ENCODE results near the gene REG1A.

REG1A gene

DNA sequence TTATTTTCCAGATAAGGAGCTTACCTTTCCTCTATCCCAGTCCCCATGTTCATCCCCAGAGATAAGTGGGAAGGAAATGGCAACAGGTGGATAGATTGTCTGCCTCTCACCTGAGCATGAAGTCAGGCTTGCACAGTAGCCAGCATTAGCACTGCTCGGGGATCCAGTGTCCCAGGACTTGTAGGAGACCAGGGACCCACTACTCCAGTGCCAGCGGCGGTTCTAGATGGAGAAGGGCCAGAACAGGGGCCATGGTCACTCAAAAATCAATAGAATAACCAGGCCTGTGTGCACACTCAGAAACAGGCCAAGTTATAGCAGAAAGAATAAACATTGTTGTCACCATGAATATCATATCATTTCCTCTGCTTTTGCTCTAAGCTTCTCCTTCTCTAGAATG lies 34.9 kb upstream of the REG1A start:
- H3K4me1 ChIP-seq: peaks cover 4% of the 10 kb centered on the region
- H3K4me3 ChIP-seq (ENCODE audit: low read depth, low read length): no peak overlapping the region
- H3K36me3 ChIP-seq: no peaks in the 10 kb centered on the region
- no peak for DNase-seq
- H3K9me3 ChIP-seq: no peaks in the 10 kb centered on the region
- TF ChIP-seq, protein P1, sequence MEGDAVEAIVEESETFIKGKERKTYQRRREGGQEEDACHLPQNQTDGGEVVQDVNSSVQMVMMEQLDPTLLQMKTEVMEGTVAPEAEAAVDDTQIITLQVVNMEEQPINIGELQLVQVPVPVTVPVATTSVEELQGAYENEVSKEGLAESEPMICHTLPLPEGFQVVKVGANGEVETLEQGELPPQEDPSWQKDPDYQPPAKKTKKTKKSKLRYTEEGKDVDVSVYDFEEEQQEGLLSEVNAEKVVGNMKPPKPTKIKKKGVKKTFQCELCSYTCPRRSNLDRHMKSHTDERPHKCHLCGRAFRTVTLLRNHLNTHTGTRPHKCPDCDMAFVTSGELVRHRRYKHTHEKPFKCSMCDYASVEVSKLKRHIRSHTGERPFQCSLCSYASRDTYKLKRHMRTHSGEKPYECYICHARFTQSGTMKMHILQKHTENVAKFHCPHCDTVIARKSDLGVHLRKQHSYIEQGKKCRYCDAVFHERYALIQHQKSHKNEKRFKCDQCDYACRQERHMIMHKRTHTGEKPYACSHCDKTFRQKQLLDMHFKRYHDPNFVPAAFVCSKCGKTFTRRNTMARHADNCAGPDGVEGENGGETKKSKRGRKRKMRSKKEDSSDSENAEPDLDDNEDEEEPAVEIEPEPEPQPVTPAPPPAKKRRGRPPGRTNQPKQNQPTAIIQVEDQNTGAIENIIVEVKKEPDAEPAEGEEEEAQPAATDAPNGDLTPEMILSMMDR (IDR thresholded peaks at IDR 0.05; ENCODE audit: low read depth, low read length): no peak
- H3K27me3 ChIP-seq: no peaks in the 10 kb centered on the region

DNA sequence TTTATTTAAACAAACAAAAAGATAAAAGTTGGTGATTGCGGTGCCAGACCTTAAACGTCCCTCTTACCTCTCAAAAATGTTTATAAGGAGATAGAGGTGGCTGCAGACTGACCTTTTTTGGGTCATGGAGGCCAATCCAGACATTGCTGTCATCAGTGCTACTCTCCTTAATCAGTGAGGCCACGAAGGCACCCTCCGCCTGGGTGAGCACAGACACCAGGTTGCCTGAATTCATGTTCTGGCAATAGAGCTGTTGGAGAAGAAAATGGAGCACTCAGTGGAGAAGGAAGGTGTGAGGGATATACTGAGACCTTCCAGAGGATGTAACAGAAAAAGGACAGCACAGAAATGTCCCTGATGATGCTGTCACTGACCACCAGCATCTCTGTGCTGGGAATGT lies 34.0 kb upstream of the REG1A start:
- TF ChIP-seq, protein P1 (IDR thresholded peaks at IDR 0.05; ENCODE audit: low read depth, low read length): no peak
- Histone ChIP-seq H3K36me3 (no peaks in the 10 kb centered on the region), H3K9me3 (no peaks in the 10 kb centered on the region), H3K27me3 (no peaks in the 10 kb centered on the region), H3K4me1 (peaks cover 4% of the 10 kb centered on the region), H3K4me3 (ENCODE audit: low read depth, low read length) (no peak overlapping the region)
- no peak for DNase-seq

DNA sequence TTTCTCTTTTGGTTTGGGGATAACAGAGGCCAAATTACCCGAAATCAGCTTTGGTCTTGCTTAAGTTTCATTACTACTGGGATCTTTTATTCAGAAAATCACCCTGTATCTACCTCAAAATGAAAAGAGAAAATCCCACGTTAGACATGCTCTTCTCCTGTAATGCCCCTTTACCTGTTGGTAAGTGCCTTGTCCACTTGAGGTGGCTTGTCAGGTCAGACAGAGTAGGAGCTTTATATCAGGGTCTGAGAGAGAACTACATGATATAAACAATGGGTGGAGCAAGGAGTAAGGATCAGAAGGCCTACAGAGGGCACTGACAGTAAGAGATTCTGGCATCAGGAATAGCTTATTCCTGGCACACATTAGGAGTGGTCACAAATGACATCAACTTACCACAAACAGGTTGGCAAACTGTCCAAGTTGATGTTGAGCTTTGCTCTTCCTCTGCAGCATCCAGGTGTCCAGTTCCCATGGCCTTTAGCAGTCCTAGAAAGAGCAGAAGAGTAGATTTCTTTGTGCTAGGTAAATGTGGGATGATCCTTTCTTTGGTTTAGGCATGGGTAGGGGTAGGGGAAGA lies 32.4 kb upstream of the REG1A start, which contains the start of gene REG1B:
Gene REG1B (minus strand): TSS at position 209 of the 580 bp plus-strand sequence. CDS start 381 bp downstream, outside the sequence.
- Histone ChIP-seq H3K36me3 (no peaks in the 10 kb centered on the region), H3K9me3 (no peaks in the 10 kb centered on the region), H3K27me3 (no peaks in the 10 kb centered on the region), H3K4me1 (peaks cover 4% of the 10 kb centered on the region), H3K4me3 (ENCODE audit: low read depth, low read length) (no peak within 1 kb of the TSS)
- no peak for DNase-seq
- TF ChIP-seq, protein P1 (IDR thresholded peaks at IDR 0.05; ENCODE audit: low read depth, low read length): no peak

DNA sequence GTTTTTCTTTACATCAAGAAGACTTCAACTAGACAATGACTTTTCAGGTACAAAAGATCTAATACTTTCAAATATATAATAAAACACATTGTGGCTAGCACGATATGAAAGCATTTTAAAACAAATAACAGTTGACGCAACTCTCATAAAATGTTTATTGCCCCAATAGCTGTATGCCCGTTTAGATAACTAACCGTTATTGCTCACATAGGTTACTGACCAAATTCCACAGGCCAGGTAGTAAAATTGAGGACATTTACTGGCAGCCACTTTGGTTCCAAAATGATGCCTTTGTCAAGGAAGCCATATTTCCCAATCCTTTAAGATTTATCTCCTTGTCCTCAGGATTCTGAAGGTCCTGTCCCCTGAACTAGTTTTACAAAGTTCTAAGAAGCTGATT lies 29.6 kb upstream of the REG1A start:
- Histone ChIP-seq H3K36me3 (no peaks in the 10 kb centered on the region), H3K4me1 (no peaks in the 10 kb centered on the region), H3K27me3 (no peaks in the 10 kb centered on the region), H3K9me3 (no peaks in the 10 kb centered on the region), H3K4me3 (ENCODE audit: low read depth, low read length) (no peak overlapping the region)
- no peak for DNase-seq
- TF ChIP-seq, protein P1 (IDR thresholded peaks at IDR 0.05; ENCODE audit: low read depth, low read length): no peak

DNA sequence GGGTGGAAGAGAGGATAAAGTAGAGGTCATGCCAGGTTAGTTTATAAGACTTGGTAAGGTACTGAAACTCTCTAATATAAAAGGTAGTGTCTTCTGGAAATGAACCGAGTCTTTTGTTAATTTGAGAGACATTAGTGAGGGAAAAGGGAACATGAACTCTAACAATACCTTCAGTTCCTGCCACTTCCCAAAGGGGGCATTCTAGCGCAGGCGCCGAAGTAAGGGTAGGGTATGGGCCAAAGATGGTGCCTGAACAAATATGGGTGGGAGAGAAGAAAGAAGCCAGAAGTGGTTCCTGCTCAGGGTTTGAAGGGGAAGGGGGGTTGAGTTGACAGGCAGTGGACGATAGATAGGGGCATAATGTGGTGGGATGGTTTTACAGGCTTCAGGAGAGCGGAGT lies 22.4 kb upstream of the REG1A start:
- DNase-seq: no peak
- H3K4me3 ChIP-seq (ENCODE audit: low read depth, low read length): no peak overlapping the region
- no peaks in the 10 kb centered on the region for H3K27me3 ChIP-seq
- H3K36me3 ChIP-seq: no peaks in the 10 kb centered on the region
- H3K9me3 ChIP-seq: no peaks in the 10 kb centered on the region
- H3K4me1 ChIP-seq: no peaks in the 10 kb centered on the region
- TF ChIP-seq, protein P1 (IDR thresholded peaks at IDR 0.05; ENCODE audit: low read depth, low read length): no peak

DNA sequence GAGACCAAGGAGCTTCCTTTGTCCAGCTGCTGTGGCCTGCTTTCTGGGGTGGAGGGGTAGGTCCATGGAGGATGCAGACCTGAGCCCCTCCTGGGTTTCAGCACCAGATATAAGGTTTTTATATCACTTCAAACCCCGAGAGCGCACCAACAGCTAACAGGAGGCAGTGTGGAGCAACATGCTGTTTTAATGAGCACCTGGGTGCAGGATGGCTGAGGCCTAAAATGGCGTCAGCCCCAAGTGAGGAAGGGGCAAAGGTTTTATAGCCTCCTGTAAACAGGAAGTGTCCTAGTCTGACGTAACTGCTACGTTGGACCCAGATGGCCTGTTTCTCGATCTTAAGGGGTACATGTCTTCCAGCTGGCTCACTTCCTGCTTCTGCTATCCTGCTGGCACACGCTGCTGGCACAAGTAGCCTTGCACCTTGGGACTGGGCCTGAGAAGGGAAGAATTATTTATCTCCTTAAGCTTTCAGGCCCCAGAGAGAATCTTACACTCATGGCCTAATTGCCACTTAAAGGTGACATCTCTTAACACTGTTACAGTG lies 21.1 kb upstream of the REG1A start:
- Histone ChIP-seq H3K27me3 (no peaks in the 10 kb centered on the region), H3K36me3 (no peaks in the 10 kb centered on the region), H3K9me3 (no peaks in the 10 kb centered on the region), H3K4me1 (no peaks in the 10 kb centered on the region), H3K4me3 (ENCODE audit: low read depth, low read length) (no peak overlapping the region)
- DNase-seq: no peak
- TF ChIP-seq, protein P1 (IDR thresholded peaks at IDR 0.05; ENCODE audit: low read depth, low read length): no peak
